Smooth muscle cell (in vitro differentiated cells): ENCODE results near the gene FAR1. TPM values are rescaled to one million over a fixed set of nuclear protein-coding genes. Genes with fewer than 3 reads are reported as not detected.

Source experiments
- DNase-seq: peaks from one replicate; lab custom pipeline; 2025; ENCODE audit not compliant: unreplicated experiment; lab: John Stamatoyannopoulos, UW
- H2AFZ ChIP-seq: fragments of 200-600 bp; sonication (generic); 2 replicates; pipeline ENCODE4 v1.6.0; 2016; ENCODE audit warnings: antibody characterized with exemption, low read depth, mild to moderate bottlenecking
- H3F3A ChIP-seq: fragments of 200-600 bp; sonication (generic); 2 replicates; pipeline ENCODE4 v1.6.0; 2017; ENCODE audit warnings: antibody characterized with exemption, low read depth
- H3K27ac ChIP-seq: fragments of 200-600 bp; sonication (generic); 2 replicates; pipeline ENCODE4 v1.5.1; 2016; ENCODE audit warnings: low read depth, mild to moderate bottlenecking
- H3K27me3 ChIP-seq: fragments of 200-600 bp; sonication (generic); 2 replicates; pipeline ENCODE4 v1.6.1; 2016; ENCODE audit warnings: low read depth, mild to moderate bottlenecking
- H3K36me3 ChIP-seq: fragments of 200-600 bp; sonication (generic); 2 replicates; pipeline ENCODE4 v1.5.1; 2016; ENCODE audit warnings: low read depth
- H3K4me1 ChIP-seq: fragments of 200-600 bp; sonication (generic); 2 replicates; pipeline ENCODE4 v1.5.1; 2016; ENCODE audit warnings: low read depth
- H3K4me2 ChIP-seq: fragments of 200-600 bp; sonication (generic); 2 replicates; pipeline ENCODE4 v1.6.0; 2016; ENCODE audit warnings: mild to moderate bottlenecking
- H3K4me3 ChIP-seq: fragments of 200-600 bp; sonication (generic); 2 replicates; pipeline ENCODE4 v1.5.1; 2016; ENCODE audit warnings: mild to moderate bottlenecking
- H3K79me2 ChIP-seq: fragments of 200-600 bp; sonication (generic); 2 replicates; pipeline ENCODE4 v1.6.0; 2016; ENCODE audit warnings: low read depth, mild to moderate bottlenecking
- H3K9ac ChIP-seq: fragments of 200-600 bp; sonication (generic); 2 replicates; pipeline ENCODE4 v1.6.0; 2016; ENCODE audit warnings: low read depth
- H3K9me3 ChIP-seq: fragments of 200-600 bp; sonication (generic); replicated peaks from 2 replicates; pipeline ENCODE4 v1.5.1; 2016; ENCODE audit warnings: low read depth
- H4K20me1 ChIP-seq: fragments of 200-600 bp; sonication (generic); 2 replicates; pipeline ENCODE4 v1.6.0; 2016; ENCODE audit warnings: low read depth
- WGBS: methylation state at CpG from one replicate; pipeline ENCODE4 v1.1.7; 2016; ENCODE audit warnings: low lambda C conversion rate; 5-methylcytosine and 5-hydroxymethylcytosine counted together
- polyA plus RNA-seq: library from polyadenylated mRNA; unstranded; fragments of >200 nt; fragmentation: Nextera tagmentation; extraction: Ambion mirVana; gene quantifications from 2 replicates; pipeline ENCODE4 v1.2.1, GENCODE V29; 2016
- total RNA-seq: library from RNA; depleted of rRNA; stranded (reverse); fragments of >200 nt; gene quantifications from 2 replicates; pipeline ENCODE4 v1.2.3, GENCODE V29; 2014
- TF ChIP-seq, protein P1 (sequence below): fragments of 200-600 bp; sonication (generic); IDR thresholded peaks from 2 replicates; pipeline ENCODE4 v1.5.1; 2017; ENCODE audit warnings: borderline replicate concordance, mild to moderate bottlenecking, antibody characterized with exemption; ENCODE audit not compliant: insufficient read depth, poor library complexity, severe bottlenecking

The FAR1 gene
- total and polyA plus RNA-seq, 2 experiments from 2014 or later: 19.5 to 64.9 TPM

- Histone ChIP-seq H3K79me2 (no peaks in the 10 kb centered on the region), H3K4me1 (no peaks in the 10 kb centered on the region), H3K9me3 (peaks cover 3% of the 10 kb centered on the region), H3K27ac (no peak overlapping the region), H4K20me1 (no peaks in the 10 kb centered on the region), H3K4me3 (no peak overlapping the region), H3K36me3 (no peaks in the 10 kb centered on the region), H3K27me3 (no peaks in the 10 kb centered on the region), H2AFZ (no peak overlapping the region), H3K9ac (no peak overlapping the region), H3K4me2 (no peak overlapping the region), H3F3A (no peaks in the 10 kb centered on the region)
- TF ChIP-seq, protein P1, sequence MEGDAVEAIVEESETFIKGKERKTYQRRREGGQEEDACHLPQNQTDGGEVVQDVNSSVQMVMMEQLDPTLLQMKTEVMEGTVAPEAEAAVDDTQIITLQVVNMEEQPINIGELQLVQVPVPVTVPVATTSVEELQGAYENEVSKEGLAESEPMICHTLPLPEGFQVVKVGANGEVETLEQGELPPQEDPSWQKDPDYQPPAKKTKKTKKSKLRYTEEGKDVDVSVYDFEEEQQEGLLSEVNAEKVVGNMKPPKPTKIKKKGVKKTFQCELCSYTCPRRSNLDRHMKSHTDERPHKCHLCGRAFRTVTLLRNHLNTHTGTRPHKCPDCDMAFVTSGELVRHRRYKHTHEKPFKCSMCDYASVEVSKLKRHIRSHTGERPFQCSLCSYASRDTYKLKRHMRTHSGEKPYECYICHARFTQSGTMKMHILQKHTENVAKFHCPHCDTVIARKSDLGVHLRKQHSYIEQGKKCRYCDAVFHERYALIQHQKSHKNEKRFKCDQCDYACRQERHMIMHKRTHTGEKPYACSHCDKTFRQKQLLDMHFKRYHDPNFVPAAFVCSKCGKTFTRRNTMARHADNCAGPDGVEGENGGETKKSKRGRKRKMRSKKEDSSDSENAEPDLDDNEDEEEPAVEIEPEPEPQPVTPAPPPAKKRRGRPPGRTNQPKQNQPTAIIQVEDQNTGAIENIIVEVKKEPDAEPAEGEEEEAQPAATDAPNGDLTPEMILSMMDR: no peak
- DNase-seq: no peak
- 91% methylated on average over 4 of the region's 4 CpGs for WGBS
Observed at GRCh38 chr11:13637125-13638069, 31.1 kb upstream of the FAR1 start.

GRCh38 chr11:13638422-13638821, 30.0 kb upstream of the FAR1 start:
- no peaks in the 10 kb centered on the region for H3K4me1 ChIP-seq
- H3K4me2 ChIP-seq: no peak overlapping the region
- TF ChIP-seq, protein P1: no peak
- H3K27ac ChIP-seq: no peak overlapping the region
- H3K27me3 ChIP-seq: no peaks in the 10 kb centered on the region
- no peaks in the 10 kb centered on the region for H3F3A ChIP-seq
- H3K79me2 ChIP-seq: no peaks in the 10 kb centered on the region
- DNase-seq: no peak
- peaks cover 3% of the 10 kb centered on the region for H3K9me3 ChIP-seq
- no peak overlapping the region for H3K4me3 ChIP-seq
- H3K36me3 ChIP-seq: no peaks in the 10 kb centered on the region
- H3K9ac ChIP-seq: no peak overlapping the region
- no peak overlapping the region for H2AFZ ChIP-seq
- H4K20me1 ChIP-seq: no peaks in the 10 kb centered on the region

DNA sequence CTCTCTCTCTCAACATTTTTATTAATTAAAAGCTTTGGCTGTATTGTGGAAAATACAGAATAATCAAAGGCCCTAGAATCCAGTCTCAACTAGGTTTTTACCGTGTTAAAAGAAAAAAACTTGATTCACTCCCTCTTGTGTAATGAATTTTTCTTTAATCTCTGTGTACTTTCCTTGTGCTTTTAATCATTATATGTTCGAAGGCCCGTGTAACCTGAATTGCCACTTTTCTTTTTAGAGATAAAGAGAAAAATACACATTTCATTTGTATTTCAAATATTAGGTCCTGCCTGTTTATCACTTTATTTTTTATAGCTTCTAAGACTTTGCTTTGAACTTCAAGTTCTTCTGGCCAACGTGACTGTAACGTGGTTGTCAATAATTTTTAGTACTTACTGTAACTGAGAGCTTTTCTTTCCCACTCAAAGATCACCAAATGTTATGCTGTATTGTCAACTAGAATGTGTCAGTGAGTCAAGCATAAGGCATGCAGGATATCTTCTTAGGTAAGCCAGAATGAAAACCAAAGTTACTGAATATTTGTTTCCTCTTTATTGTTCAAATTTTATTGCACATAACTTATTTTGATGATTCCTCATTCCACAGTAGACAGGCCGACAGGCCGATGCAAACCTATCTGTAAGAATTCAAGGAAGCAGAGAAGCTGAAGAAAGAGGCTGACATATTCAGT, 23.3 kb upstream of the FAR1 start:
- 77% methylated on average over 7 of the region's 7 CpGs for WGBS
- no peak for DNase-seq
- Histone ChIP-seq H3K4me1 (no peaks in the 10 kb centered on the region), H3K4me3 (no peak overlapping the region), H3K79me2 (no peaks in the 10 kb centered on the region), H3F3A (no peaks in the 10 kb centered on the region), H4K20me1 (no peaks in the 10 kb centered on the region), H3K36me3 (no peaks in the 10 kb centered on the region), H3K27me3 (no peaks in the 10 kb centered on the region), H3K4me2 (no peak overlapping the region), H3K9ac (no peak overlapping the region), H3K9me3 (no peaks in the 10 kb centered on the region), H3K27ac (peak overlapping the region; percentile 33), H2AFZ (no peak overlapping the region)
- TF ChIP-seq, protein P1: no peak
